ENCODE data around the gene GAS1. TPM values are rescaled to one million over a fixed set of nuclear protein-coding genes. Genes with fewer than 3 reads are reported as not detected.

GAS1 gene
- total RNA-seq, 2 donors from 2014 or later = 4.8 to 6.7 TPM

DNA sequence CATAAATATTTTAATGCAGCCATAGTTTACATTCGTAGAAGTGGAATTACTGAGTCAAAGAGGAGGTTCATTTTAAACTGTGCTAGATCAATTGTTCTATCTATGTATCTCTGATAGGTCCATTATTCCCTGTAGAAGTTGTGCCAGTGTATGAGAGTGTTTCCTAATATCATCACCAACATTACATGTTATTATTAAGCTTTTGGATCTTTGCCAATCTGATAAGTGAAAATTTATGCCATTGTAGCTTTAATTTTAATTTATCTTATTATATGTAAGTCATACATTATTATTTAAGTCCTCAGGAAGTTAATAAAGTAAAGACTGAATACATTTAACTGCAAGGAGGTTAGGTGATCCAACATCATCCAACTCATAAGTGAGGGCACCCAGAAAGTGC, 10.9 kb upstream of the GAS1 start:
- no peaks in the 10 kb centered on the region for H3K36me3 Mint-ChIP-seq (ENCODE audit: low read depth)
- H3K27ac ChIP-seq (ENCODE audit: low read depth, low read length) = no peak overlapping the region
- DNase-seq = no peak
- no peak overlapping the region for H3K4me3 Mint-ChIP-seq
- TF ChIP-seq, protein P1, sequence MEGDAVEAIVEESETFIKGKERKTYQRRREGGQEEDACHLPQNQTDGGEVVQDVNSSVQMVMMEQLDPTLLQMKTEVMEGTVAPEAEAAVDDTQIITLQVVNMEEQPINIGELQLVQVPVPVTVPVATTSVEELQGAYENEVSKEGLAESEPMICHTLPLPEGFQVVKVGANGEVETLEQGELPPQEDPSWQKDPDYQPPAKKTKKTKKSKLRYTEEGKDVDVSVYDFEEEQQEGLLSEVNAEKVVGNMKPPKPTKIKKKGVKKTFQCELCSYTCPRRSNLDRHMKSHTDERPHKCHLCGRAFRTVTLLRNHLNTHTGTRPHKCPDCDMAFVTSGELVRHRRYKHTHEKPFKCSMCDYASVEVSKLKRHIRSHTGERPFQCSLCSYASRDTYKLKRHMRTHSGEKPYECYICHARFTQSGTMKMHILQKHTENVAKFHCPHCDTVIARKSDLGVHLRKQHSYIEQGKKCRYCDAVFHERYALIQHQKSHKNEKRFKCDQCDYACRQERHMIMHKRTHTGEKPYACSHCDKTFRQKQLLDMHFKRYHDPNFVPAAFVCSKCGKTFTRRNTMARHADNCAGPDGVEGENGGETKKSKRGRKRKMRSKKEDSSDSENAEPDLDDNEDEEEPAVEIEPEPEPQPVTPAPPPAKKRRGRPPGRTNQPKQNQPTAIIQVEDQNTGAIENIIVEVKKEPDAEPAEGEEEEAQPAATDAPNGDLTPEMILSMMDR (conservative IDR thresholded peaks at IDR 0.05) = no peak
- H3K27ac Mint-ChIP-seq = no peak overlapping the region
- no peaks in the 10 kb centered on the region for H3K9me3 ChIP-seq (ENCODE audit: control insufficient read depth, low read length)
- H3K27me3 ChIP-seq (ENCODE audit: control insufficient read depth, insufficient read depth, low read length, poor library complexity, severe bottlenecking) = peaks cover 6% of the 10 kb centered on the region
- no peak overlapping the region for H3K4me3 ChIP-seq (ENCODE audit: low read length)
- WGBS, 2 experiments (ENCODE audit: insufficient coverage in 1 of 2, insufficient read length in 1 of 2) = 100% methylated on average over 1 of the region's 1 CpG; no CpG with 5 or more reads in 1 of the 2 experiments
- no peak overlapping the region for H3K9ac ChIP-seq (ENCODE audit: extremely low read depth, low read length, poor library complexity, severe bottlenecking)
- no peaks in the 10 kb centered on the region for H3K4me1 ChIP-seq (ENCODE audit: control insufficient read depth, insufficient read depth, low read length)
- H3K36me3 ChIP-seq (ENCODE audit: control insufficient read depth, insufficient read depth, low read length) = no peaks in the 10 kb centered on the region
- H3K27me3 Mint-ChIP-seq (ENCODE audit: insufficient read depth) = peaks cover 14% of the 10 kb centered on the region
- H3K4me1 Mint-ChIP-seq = no peaks in the 10 kb centered on the region
- H3K9me3 Mint-ChIP-seq = no peaks in the 10 kb centered on the region

DNA sequence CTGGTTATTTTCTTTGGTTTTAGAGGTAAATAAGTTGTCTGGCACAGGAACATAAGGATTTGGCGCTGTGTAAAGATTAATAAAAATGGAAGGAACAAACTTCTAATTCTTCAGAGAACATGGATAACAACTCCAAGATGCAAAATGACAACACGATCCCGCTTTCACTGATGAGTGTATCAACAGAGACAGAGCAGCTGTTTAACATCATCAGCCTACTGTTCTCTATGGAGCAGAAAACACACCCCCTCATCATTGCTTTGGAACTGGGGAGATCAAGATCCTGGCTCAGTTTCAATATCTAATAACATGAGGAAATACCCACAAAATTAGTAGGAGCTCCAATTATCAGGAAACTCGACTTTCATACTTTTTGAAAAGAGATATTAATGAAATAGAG, 8.3 kb upstream of the GAS1 start:
- Histone ChIP-seq H3K9me3 (ENCODE audit: control insufficient read depth, low read length) (no peaks in the 10 kb centered on the region), H3K36me3 (ENCODE audit: control insufficient read depth, insufficient read depth, low read length) (no peaks in the 10 kb centered on the region), H3K27me3 (ENCODE audit: control insufficient read depth, insufficient read depth, low read length, poor library complexity, severe bottlenecking) (peaks cover 6% of the 10 kb centered on the region), H3K9ac (ENCODE audit: extremely low read depth, low read length, poor library complexity, severe bottlenecking) (no peak overlapping the region), H3K27ac (ENCODE audit: low read depth, low read length) (no peak overlapping the region), H3K4me3 (ENCODE audit: low read length) (no peak overlapping the region), H3K4me1 (ENCODE audit: control insufficient read depth, insufficient read depth, low read length) (no peaks in the 10 kb centered on the region)
- Mint-ChIP-seq H3K9me3 (no peaks in the 10 kb centered on the region), H3K27ac (no peak overlapping the region), H3K36me3 (ENCODE audit: low read depth) (no peaks in the 10 kb centered on the region), H3K4me1 (no peaks in the 10 kb centered on the region), H3K27me3 (ENCODE audit: insufficient read depth) (peaks cover 31% of the 10 kb centered on the region), H3K4me3 (no peak overlapping the region)
- DNase-seq = no peak
- TF ChIP-seq, protein P1 (conservative IDR thresholded peaks at IDR 0.05) = no peak
- WGBS, 2 experiments (ENCODE audit: insufficient coverage in 1 of 2, insufficient read length in 1 of 2) = 91 to 100% methylated on average over 2 to 4 of the region's 4 CpGs

- Histone ChIP-seq H3K9ac (ENCODE audit: extremely low read depth, low read length, poor library complexity, severe bottlenecking) (no peak overlapping the region), H3K4me3 (ENCODE audit: low read length) (no peak overlapping the region), H3K9me3 (ENCODE audit: control insufficient read depth, low read length) (no peaks in the 10 kb centered on the region), H3K4me1 (ENCODE audit: control insufficient read depth, insufficient read depth, low read length) (no peaks in the 10 kb centered on the region), H3K27ac (ENCODE audit: low read depth, low read length) (no peak overlapping the region), H3K27me3 (ENCODE audit: control insufficient read depth, insufficient read depth, low read length, poor library complexity, severe bottlenecking) (peaks cover 9% of the 10 kb centered on the region), H3K36me3 (ENCODE audit: control insufficient read depth, insufficient read depth, low read length) (no peaks in the 10 kb centered on the region)
- H3K27me3 Mint-ChIP-seq (ENCODE audit: insufficient read depth) = peaks cover 34% of the 10 kb centered on the region
- WGBS, 2 experiments (ENCODE audit: insufficient coverage in 1 of 2, insufficient read length in 1 of 2) = 92 to 100% methylated on average over 1 to 2 of the region's 2 CpGs
- H3K9me3 Mint-ChIP-seq = no peaks in the 10 kb centered on the region
- H3K4me3 Mint-ChIP-seq = no peak overlapping the region
- TF ChIP-seq, protein P1 (conservative IDR thresholded peaks at IDR 0.05) = no peak
- H3K4me1 Mint-ChIP-seq = no peaks in the 10 kb centered on the region
- no peaks in the 10 kb centered on the region for H3K36me3 Mint-ChIP-seq (ENCODE audit: low read depth)
- H3K27ac Mint-ChIP-seq = no peak overlapping the region
- DNase-seq = no peak
Measured at GRCh38 chr9:86955042-86955441, 7.7 kb upstream of the GAS1 start.
